ENCODE data around the gene USP34. TPM values are rescaled to one million over a fixed set of nuclear protein-coding genes. Genes with fewer than 3 reads are reported as not detected.
A peak's percentile ranks its signal among the peaks of the same experiment; 100 is the strongest.
"Not testable (repeated sequence)": the region's sequence is repeated elsewhere in the genome, so short reads cannot be mapped to it uniquely, and the experiment has no call there.

Gene USP34
- total RNA-seq, 5 donors from 2014 or later (not counting 1 experiment from before 2014, with no cell fraction given) = 118 to 193 (median 132) TPM

DNA sequence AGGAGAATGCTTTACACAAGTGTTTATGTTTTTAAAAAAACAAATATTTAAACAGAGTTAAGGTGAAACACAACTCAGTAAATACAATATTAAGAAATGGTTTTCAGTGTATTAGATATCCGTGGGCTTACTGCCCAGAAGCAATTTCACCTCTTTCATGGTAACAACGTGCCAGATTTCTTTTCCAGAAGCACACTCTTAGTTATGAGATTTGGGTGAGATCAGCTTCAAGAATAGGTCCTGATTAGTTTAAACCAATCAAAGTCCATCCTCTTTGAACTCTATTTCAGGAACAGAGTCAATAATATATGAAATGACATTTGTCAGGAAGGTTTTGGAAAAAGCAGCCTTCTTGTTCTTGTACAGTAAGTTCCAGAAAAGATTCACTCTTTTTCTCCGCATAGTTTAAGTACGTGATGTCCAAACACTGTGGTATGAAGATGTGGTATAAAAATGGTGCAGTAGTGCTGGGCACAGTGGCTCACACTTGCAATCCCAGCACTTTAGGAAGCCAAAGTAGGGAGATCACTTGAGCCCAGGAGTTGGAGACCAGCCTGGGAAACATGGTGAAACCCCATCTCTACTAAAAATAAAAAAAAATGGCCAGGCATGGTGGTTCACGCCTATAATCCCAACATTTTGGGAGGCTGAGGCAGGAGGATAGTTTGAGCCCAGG is 14.7 kb downstream of the USP34 start:
- Histone ChIP-seq H3K9me3 (no peaks in the 10 kb centered on the region), H3K27ac (ENCODE audit: low read length) (no peak overlapping the region), H3K36me3 (ENCODE audit: control insufficient read depth in 2 of 2, extremely low read depth in 1 of 2, insufficient read depth in 1 of 2, low read length in 1 of 2) (peaks cover 2 to 8% of the 10 kb centered on the region in 2 donors), H3K27me3 (replicated peaks in 1 of 2; ENCODE audit: control insufficient read depth in 2 of 2, extremely low read depth in 1 of 2, insufficient read depth in 2 of 2, low read length in 1 of 2) (no peaks in the 10 kb centered on the region), H3K4me3 (ENCODE audit: control insufficient read depth in 1 of 2, extremely low read depth in 1 of 2, low read length in 1 of 2) (no peak overlapping the region), H3K4me1 (ENCODE audit: control insufficient read depth in 1 of 2, extremely low read depth in 1 of 2, insufficient read depth in 2 of 2, low read length in 2 of 2) (peaks cover 13 to 54% of the 10 kb centered on the region in 2 experiments)
- ATAC-seq (replicated peaks in 1 of 4) (no peak), DNase-seq (no peak)
- WGBS (ENCODE audit: insufficient coverage) = 100% methylated on average over 2 of the region's 5 CpGs
- ChIA-PET CTCF (interaction anchor here in 1 of 2 donors (0.6 kb wide), 1 partner anchor 9 kb away, joined by 3 read pairs; no protein-coding TSS in a partner anchor), POLR2A (no interaction called here)
- Mint-ChIP-seq H3K36me3 (peaks cover 18% of the 10 kb centered on the region), H3K9me3 (no peaks in the 10 kb centered on the region), H3K4me1 (peaks cover 74 to 82% (median 76%) of the 10 kb centered on the region in 3 donors), H3K4me3 (peak overlapping the region in 1 of 3 donors; percentile 65), H3K27me3 (no peaks in the 10 kb centered on the region), H3K27ac (peak overlapping the region in 1 of 2 donors; percentile 74)

DNA sequence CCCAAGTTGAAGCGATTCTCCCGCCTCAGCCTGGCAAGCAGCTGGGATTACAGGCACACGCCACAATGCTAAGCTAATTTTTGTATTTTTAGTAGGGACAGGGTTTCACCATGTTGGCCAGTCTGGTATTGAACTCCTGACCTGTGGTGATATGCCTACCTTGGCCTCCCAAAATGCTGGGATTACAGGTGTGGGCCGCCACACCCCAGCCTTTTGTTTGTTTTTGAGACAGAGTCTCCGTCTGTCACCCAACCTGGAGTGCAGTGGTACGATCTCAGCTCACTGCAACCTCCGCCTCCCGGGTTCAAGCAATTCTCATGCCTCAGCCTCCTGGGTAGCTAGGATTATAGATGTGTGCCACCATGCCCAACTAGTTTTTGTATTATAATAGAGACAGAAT is 15.9 kb downstream of the USP34 start:
- H3K36me3 Mint-ChIP-seq = peaks cover 22% of the 10 kb centered on the region
- POLR2A ChIA-PET = interaction anchor here in 1 of 2 donors (0.6 kb wide), 1 partner anchor 57 kb away, joined by 3 read pairs; no protein-coding TSS in a partner anchor
- peaks cover 13 to 47% of the 10 kb centered on the region in 2 experiments for H3K4me1 ChIP-seq (ENCODE audit: control insufficient read depth in 1 of 2, extremely low read depth in 1 of 2, insufficient read depth in 2 of 2, low read length in 2 of 2)
- H3K36me3 ChIP-seq (ENCODE audit: control insufficient read depth in 2 of 2, extremely low read depth in 1 of 2, insufficient read depth in 1 of 2, low read length in 1 of 2); ATAC-seq (replicated peaks in 1 of 4); H3K27ac Mint-ChIP-seq; H3K9me3 ChIP-seq; H3K27me3 Mint-ChIP-seq; H3K4me3 Mint-ChIP-seq; H3K4me3 ChIP-seq (ENCODE audit: control insufficient read depth in 1 of 2, extremely low read depth in 1 of 2, low read length in 1 of 2); CTCF ChIA-PET; H3K27me3 ChIP-seq (replicated peaks in 1 of 2; ENCODE audit: control insufficient read depth in 2 of 2, extremely low read depth in 1 of 2, insufficient read depth in 2 of 2, low read length in 1 of 2); H3K27ac ChIP-seq (ENCODE audit: low read length); DNase-seq; H3K9me3 Mint-ChIP-seq: not testable (repeated sequence)
- WGBS (ENCODE audit: insufficient coverage) = no CpG with 5 or more reads among the region's 8 CpGs
- peaks cover 71 to 78% (median 73%) of the 10 kb centered on the region in 3 donors for H3K4me1 Mint-ChIP-seq

- WGBS (ENCODE audit: insufficient coverage) = no CpG with 5 or more reads among the region's 5 CpGs
- ChIA-PET POLR2A (interaction anchor here in 1 of 2 donors (0.6 kb wide), 1 partner anchor 32 kb away, joined by 4 read pairs; no protein-coding TSS in a partner anchor), CTCF (interaction anchor here (0.6 to 0.7 kb wide), 3 partner anchors 25 to 1041 kb away, joined by 3 read pairs; no protein-coding TSS in a partner anchor)
- Mint-ChIP-seq H3K9me3 (no peaks in the 10 kb centered on the region), H3K4me3 (peak overlapping the region in 1 of 3 donors; percentile 6), H3K36me3 (peaks cover 24% of the 10 kb centered on the region), H3K27me3 (no peaks in the 10 kb centered on the region), H3K27ac (peak overlapping the region in 1 of 2 donors; percentile 43), H3K4me1 (peaks cover 69 to 78% (median 74%) of the 10 kb centered on the region in 3 donors)
- ATAC-seq (replicated peaks in 1 of 4) (no peak), DNase-seq (no peak)
- peaks cover 13 to 47% of the 10 kb centered on the region in 2 experiments for H3K4me1 ChIP-seq (ENCODE audit: control insufficient read depth in 1 of 2, extremely low read depth in 1 of 2, insufficient read depth in 2 of 2, low read length in 2 of 2)
- no peaks in the 10 kb centered on the region for H3K9me3 ChIP-seq
- no peak overlapping the region for H3K4me3 ChIP-seq (ENCODE audit: control insufficient read depth in 1 of 2, extremely low read depth in 1 of 2, low read length in 1 of 2)
- peaks cover 0 to 3% of the 10 kb centered on the region in 2 donors for H3K36me3 ChIP-seq (ENCODE audit: control insufficient read depth in 2 of 2, extremely low read depth in 1 of 2, insufficient read depth in 1 of 2, low read length in 1 of 2)
- no peak overlapping the region for H3K27ac ChIP-seq (ENCODE audit: low read length)
- no peaks in the 10 kb centered on the region for H3K27me3 ChIP-seq (replicated peaks in 1 of 2; ENCODE audit: control insufficient read depth in 2 of 2, extremely low read depth in 1 of 2, insufficient read depth in 2 of 2, low read length in 1 of 2)
These were observed 16.5 kb downstream of the USP34 start for GRCh38 chr2:61454383-61454782.

DNA sequence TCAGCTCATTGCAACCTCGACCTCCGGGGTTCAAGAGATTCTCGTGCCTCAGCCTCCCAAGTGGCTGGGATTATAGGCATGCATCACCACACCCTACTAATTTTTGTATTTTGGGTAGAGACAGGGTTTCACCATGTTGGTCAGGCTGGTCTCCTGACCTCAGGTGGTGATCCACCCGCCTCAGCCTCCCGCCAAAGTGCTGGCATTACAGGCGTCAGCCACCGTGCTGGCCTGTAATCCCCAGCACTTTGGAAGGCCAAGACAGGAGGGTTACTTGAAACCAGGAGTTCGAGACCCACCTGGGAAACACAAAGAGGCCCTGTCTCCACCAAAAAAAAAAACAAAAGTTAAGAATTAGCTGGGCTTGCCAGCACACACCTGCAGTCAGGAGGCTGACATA is 18.5 kb downstream of the USP34 start:
- Mint-ChIP-seq H3K27me3 (no peaks in the 10 kb centered on the region), H3K36me3 (peaks cover 26% of the 10 kb centered on the region), H3K4me3 (no peak overlapping the region), H3K27ac (peak overlapping the region in 1 of 2 donors; percentile 39), H3K4me1 (peaks cover 64 to 73% (median 71%) of the 10 kb centered on the region in 3 donors), H3K9me3 (no peaks in the 10 kb centered on the region)
- ChIA-PET POLR2A (no interaction called here), CTCF (no interaction called here)
- Histone ChIP-seq H3K36me3 (ENCODE audit: control insufficient read depth in 2 of 2, extremely low read depth in 1 of 2, insufficient read depth in 1 of 2, low read length in 1 of 2) (peaks cover 0 to 6% of the 10 kb centered on the region in 2 donors), H3K27ac (ENCODE audit: low read length) (no peak overlapping the region), H3K9me3 (no peaks in the 10 kb centered on the region), H3K4me1 (ENCODE audit: control insufficient read depth in 1 of 2, extremely low read depth in 1 of 2, insufficient read depth in 2 of 2, low read length in 2 of 2) (peaks cover 0 to 40% of the 10 kb centered on the region in 2 experiments), H3K27me3 (replicated peaks in 1 of 2; ENCODE audit: control insufficient read depth in 2 of 2, extremely low read depth in 1 of 2, insufficient read depth in 2 of 2, low read length in 1 of 2) (no peaks in the 10 kb centered on the region), H3K4me3 (ENCODE audit: control insufficient read depth in 1 of 2, extremely low read depth in 1 of 2, low read length in 1 of 2) (no peak overlapping the region)
- no peak for ATAC-seq (replicated peaks in 1 of 4)
- WGBS (ENCODE audit: insufficient coverage) = 89% methylated on average over 5 of the region's 8 CpGs
- no peak for DNase-seq

DNA sequence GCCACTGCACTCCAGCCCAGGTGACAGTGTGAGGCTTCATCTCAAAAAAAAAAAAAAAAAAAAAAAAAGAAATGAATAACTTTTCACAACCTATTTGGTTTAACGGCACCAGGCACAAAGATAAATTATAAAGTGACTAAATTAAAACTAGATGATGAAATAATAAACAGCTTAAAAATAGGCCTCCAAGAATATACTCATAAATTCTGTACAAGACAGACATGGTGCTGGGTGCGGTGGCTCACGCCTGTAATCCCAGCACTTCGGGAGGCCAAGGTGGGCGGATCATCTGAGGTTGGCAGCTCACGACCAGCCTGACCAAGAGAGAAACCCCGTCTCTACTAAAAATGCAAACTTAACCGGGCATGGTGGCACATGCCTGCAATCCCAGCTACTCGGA is 19.7 kb downstream of the USP34 start:
- peaks cover 26% of the 10 kb centered on the region for H3K36me3 Mint-ChIP-seq
- DNase-seq (no peak), ATAC-seq (replicated peaks in 1 of 4) (no peak)
- H3K4me3 Mint-ChIP-seq = no peak overlapping the region
- peaks cover 59 to 71% (median 63%) of the 10 kb centered on the region in 3 donors for H3K4me1 Mint-ChIP-seq
- no peaks in the 10 kb centered on the region for H3K9me3 Mint-ChIP-seq
- WGBS (ENCODE audit: insufficient coverage) = 75% methylated on average over 4 of the region's 9 CpGs
- Histone ChIP-seq H3K4me3 (ENCODE audit: control insufficient read depth in 1 of 2, extremely low read depth in 1 of 2, low read length in 1 of 2) (no peak overlapping the region), H3K27me3 (replicated peaks in 1 of 2; ENCODE audit: control insufficient read depth in 2 of 2, extremely low read depth in 1 of 2, insufficient read depth in 2 of 2, low read length in 1 of 2) (no peaks in the 10 kb centered on the region), H3K36me3 (ENCODE audit: control insufficient read depth in 2 of 2, extremely low read depth in 1 of 2, insufficient read depth in 1 of 2, low read length in 1 of 2) (peaks cover 0 to 6% of the 10 kb centered on the region in 2 donors), H3K4me1 (ENCODE audit: control insufficient read depth in 1 of 2, extremely low read depth in 1 of 2, insufficient read depth in 2 of 2, low read length in 2 of 2) (peaks cover 0 to 35% of the 10 kb centered on the region in 2 experiments), H3K9me3 (no peaks in the 10 kb centered on the region), H3K27ac (ENCODE audit: low read length) (no peak overlapping the region)
- ChIA-PET POLR2A (no interaction called here), CTCF (interaction anchor here in 1 of 2 donors (0.6 to 1.7 kb wide), 2 partner anchors 25 to 27 kb away, joined by 3 to 7 read pairs; no protein-coding TSS in a partner anchor)
- H3K27ac Mint-ChIP-seq = no peak overlapping the region
- no peaks in the 10 kb centered on the region for H3K27me3 Mint-ChIP-seq

DNA sequence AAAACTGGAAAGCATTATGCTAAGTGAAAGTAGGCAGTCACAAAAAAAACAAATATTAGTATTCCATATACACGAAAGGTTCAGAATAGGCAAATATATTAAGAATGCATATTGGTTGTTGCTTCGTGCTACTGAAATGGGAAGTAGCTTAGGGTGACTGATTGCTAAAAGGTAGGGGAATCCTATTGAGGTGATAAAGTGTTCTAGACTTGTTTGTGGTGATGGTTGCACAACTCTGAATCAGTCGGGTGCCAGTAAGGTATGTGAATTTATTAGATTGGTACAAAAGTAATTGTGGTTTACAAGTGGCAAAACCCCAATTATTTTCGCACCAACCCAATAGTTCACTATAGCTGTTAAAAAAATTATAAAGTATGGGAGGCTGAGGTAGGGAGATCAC is 20.7 kb downstream of the USP34 start:
- Mint-ChIP-seq H3K36me3 (peaks cover 21% of the 10 kb centered on the region), H3K27ac (no peak overlapping the region), H3K27me3 (no peaks in the 10 kb centered on the region), H3K4me3 (no peak overlapping the region), H3K9me3 (no peaks in the 10 kb centered on the region), H3K4me1 (peaks cover 49 to 64% (median 57%) of the 10 kb centered on the region in 3 donors)
- Histone ChIP-seq H3K27ac (ENCODE audit: low read length) (no peak overlapping the region), H3K4me3 (ENCODE audit: control insufficient read depth in 1 of 2, extremely low read depth in 1 of 2, low read length in 1 of 2) (no peak overlapping the region), H3K4me1 (ENCODE audit: control insufficient read depth in 1 of 2, extremely low read depth in 1 of 2, insufficient read depth in 2 of 2, low read length in 2 of 2) (peaks cover 0 to 35% of the 10 kb centered on the region in 2 experiments), H3K27me3 (replicated peaks in 1 of 2; ENCODE audit: control insufficient read depth in 2 of 2, extremely low read depth in 1 of 2, insufficient read depth in 2 of 2, low read length in 1 of 2) (no peaks in the 10 kb centered on the region), H3K36me3 (ENCODE audit: control insufficient read depth in 2 of 2, extremely low read depth in 1 of 2, insufficient read depth in 1 of 2, low read length in 1 of 2) (peaks cover 0 to 6% of the 10 kb centered on the region in 2 donors), H3K9me3 (no peaks in the 10 kb centered on the region)
- ChIA-PET POLR2A (interaction anchor here (0.5 to 0.6 kb wide), 2 partner anchors 91 to 559 kb away, joined by 4 to 6 read pairs; no protein-coding TSS in a partner anchor), CTCF (interaction anchor here in 1 of 2 donors (0.5 to 1.7 kb wide), 3 partner anchors 9 to 24 kb away, joined by 3 to 7 read pairs (median 6); no protein-coding TSS in a partner anchor)
- ATAC-seq (replicated peaks in 1 of 4) = no peak
- 57% methylated on average over 1 of the region's 4 CpGs for WGBS (ENCODE audit: insufficient coverage)
- DNase-seq = peak in 1 of 35 experiments; percentile 34

Measured in T-cell (primary cell).